H1 (cell line): ENCODE results near the gene HACL1. TPM values are rescaled to one million over a fixed set of nuclear protein-coding genes. Genes with fewer than 3 reads are reported as not detected.

ENCODE experiments used
- polyA plus RNA-seq, 7 experiments: library from polyadenylated mRNA; depleted of rRNA in 3 of 7; stranded (reverse) in 5 of 7; unstranded in 2 of 7; fragments of >200 nt in 5 of 7; fragments of 200-250 nt in 2 of 7; gene quantifications; 1 replicate in 5 of 7; 2 replicates in 1 of 7; 4 replicates in 1 of 7; pipeline versions ENCODE4 v1.2.1 to v1.2.3, GENCODE V29; 2011 to 2013; ENCODE audit warnings: missing spikeins in 2 of 7, mixed read lengths in 2 of 7
- total RNA-seq: library from RNA; stranded (reverse); fragmentation: NEBNext Ultra II Directional; extraction: Animal tissue kit (Norgen Biotek cat#: 25700); gene quantifications from 2 replicates; pipeline ENCODE4 v1.2.1, GENCODE V29; 2021
- TF ChIP-seq, protein P1 (sequence below): fragments of 300-600 bp; sonication (generic); IDR thresholded peaks from 2 replicates; pipeline ENCODE4 v1.7.1; 2012; ENCODE audit warnings: low read length, moderate library complexity, mild to moderate bottlenecking, inconsistent platforms; ENCODE audit not compliant: insufficient replicate concordance

HACL1 gene
- total and polyA plus RNA-seq, 2 of the 8 experiments (the other 6 are each of a cell fraction or from before 2014, with no cell fraction given): 38.2 to 46.0 TPM

GRCh38 chr3:15602146-15602536 lies 772 bp upstream of the HACL1 start (continued):
- TF ChIP-seq, protein P1, sequence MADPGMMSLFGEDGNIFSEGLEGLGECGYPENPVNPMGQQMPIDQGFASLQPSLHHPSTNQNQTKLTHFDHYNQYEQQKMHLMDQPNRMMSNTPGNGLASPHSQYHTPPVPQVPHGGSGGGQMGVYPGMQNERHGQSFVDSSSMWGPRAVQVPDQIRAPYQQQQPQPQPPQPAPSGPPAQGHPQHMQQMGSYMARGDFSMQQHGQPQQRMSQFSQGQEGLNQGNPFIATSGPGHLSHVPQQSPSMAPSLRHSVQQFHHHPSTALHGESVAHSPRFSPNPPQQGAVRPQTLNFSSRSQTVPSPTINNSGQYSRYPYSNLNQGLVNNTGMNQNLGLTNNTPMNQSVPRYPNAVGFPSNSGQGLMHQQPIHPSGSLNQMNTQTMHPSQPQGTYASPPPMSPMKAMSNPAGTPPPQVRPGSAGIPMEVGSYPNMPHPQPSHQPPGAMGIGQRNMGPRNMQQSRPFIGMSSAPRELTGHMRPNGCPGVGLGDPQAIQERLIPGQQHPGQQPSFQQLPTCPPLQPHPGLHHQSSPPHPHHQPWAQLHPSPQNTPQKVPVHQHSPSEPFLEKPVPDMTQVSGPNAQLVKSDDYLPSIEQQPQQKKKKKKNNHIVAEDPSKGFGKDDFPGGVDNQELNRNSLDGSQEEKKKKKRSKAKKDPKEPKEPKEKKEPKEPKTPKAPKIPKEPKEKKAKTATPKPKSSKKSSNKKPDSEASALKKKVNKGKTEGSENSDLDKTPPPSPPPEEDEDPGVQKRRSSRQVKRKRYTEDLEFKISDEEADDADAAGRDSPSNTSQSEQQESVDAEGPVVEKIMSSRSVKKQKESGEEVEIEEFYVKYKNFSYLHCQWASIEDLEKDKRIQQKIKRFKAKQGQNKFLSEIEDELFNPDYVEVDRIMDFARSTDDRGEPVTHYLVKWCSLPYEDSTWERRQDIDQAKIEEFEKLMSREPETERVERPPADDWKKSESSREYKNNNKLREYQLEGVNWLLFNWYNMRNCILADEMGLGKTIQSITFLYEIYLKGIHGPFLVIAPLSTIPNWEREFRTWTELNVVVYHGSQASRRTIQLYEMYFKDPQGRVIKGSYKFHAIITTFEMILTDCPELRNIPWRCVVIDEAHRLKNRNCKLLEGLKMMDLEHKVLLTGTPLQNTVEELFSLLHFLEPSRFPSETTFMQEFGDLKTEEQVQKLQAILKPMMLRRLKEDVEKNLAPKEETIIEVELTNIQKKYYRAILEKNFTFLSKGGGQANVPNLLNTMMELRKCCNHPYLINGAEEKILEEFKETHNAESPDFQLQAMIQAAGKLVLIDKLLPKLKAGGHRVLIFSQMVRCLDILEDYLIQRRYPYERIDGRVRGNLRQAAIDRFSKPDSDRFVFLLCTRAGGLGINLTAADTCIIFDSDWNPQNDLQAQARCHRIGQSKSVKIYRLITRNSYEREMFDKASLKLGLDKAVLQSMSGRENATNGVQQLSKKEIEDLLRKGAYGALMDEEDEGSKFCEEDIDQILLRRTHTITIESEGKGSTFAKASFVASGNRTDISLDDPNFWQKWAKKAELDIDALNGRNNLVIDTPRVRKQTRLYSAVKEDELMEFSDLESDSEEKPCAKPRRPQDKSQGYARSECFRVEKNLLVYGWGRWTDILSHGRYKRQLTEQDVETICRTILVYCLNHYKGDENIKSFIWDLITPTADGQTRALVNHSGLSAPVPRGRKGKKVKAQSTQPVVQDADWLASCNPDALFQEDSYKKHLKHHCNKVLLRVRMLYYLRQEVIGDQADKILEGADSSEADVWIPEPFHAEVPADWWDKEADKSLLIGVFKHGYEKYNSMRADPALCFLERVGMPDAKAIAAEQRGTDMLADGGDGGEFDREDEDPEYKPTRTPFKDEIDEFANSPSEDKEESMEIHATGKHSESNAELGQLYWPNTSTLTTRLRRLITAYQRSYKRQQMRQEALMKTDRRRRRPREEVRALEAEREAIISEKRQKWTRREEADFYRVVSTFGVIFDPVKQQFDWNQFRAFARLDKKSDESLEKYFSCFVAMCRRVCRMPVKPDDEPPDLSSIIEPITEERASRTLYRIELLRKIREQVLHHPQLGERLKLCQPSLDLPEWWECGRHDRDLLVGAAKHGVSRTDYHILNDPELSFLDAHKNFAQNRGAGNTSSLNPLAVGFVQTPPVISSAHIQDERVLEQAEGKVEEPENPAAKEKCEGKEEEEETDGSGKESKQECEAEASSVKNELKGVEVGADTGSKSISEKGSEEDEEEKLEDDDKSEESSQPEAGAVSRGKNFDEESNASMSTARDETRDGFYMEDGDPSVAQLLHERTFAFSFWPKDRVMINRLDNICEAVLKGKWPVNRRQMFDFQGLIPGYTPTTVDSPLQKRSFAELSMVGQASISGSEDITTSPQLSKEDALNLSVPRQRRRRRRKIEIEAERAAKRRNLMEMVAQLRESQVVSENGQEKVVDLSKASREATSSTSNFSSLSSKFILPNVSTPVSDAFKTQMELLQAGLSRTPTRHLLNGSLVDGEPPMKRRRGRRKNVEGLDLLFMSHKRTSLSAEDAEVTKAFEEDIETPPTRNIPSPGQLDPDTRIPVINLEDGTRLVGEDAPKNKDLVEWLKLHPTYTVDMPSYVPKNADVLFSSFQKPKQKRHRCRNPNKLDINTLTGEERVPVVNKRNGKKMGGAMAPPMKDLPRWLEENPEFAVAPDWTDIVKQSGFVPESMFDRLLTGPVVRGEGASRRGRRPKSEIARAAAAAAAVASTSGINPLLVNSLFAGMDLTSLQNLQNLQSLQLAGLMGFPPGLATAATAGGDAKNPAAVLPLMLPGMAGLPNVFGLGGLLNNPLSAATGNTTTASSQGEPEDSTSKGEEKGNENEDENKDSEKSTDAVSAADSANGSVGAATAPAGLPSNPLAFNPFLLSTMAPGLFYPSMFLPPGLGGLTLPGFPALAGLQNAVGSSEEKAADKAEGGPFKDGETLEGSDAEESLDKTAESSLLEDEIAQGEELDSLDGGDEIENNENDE: no peak
